ENCODE measurements around the gene RPRM.

Gene RPRM

DNA sequence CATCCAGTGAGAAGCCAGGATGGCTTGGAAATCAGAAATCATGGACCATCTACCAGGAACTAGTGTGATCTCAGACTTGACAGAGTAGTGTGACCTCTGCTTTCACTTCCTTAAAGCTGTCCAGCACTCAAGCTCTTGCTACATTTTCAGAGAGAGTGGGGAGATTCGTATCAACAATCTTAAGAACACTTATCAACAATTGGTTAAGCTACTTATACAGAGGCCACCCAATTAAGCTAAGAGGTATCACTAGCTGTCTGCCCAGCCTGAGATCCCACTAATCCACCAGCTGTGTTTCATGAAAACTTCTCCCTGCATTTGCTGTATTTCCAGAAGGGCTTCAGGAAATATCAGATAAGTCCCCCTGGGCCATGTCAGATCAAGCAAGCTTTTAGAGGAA lies 4.2 kb downstream of the RPRM start:
- Histone ChIP-seq H3K4me1 (ENCODE audit: insufficient read depth, low read length, severe bottlenecking) (no peaks in the 10 kb centered on the region), H3K4me2 (ENCODE audit: low read length) (no peak overlapping the region), H3K9me3 (ENCODE audit: low read length) (no peaks in the 10 kb centered on the region), H3K27me3 (ENCODE audit: insufficient read depth, low read length) (no peaks in the 10 kb centered on the region), H3K9me2 (ENCODE audit: low read depth, low read length) (no peaks in the 10 kb centered on the region), H3K79me2 (ENCODE audit: insufficient read depth, low read length) (no peaks in the 10 kb centered on the region), H3K36me3 (ENCODE audit: insufficient read depth, low read length) (no peaks in the 10 kb centered on the region), H3F3A (ENCODE audit: insufficient read depth, low read length) (no peaks in the 10 kb centered on the region), H2AFZ (ENCODE audit: low read length) (no peak overlapping the region), H4K20me1 (ENCODE audit: insufficient read depth, low read length) (no peaks in the 10 kb centered on the region), H3K9ac (ENCODE audit: low read length) (no peak overlapping the region), H3K27ac (ENCODE audit: low read depth, low read length, poor library complexity, severe bottlenecking) (no peak overlapping the region), H3K4me3 (ENCODE audit: low read depth, low read length, poor library complexity, severe bottlenecking) (no peak overlapping the region)
- TF ChIP-seq EZH2 (IDR thresholded peaks at IDR 0.05; ENCODE audit: borderline replicate concordance, low read length) (no peak), CTCF (IDR thresholded peaks at IDR 0.05; ENCODE audit: low read length) (no peak)

GRCh38 chr2:153470867-153471266 lies 7.7 kb downstream of the RPRM start:
- H3K27ac ChIP-seq (ENCODE audit: low read depth, low read length, poor library complexity, severe bottlenecking): no peak overlapping the region
- H3F3A ChIP-seq (ENCODE audit: insufficient read depth, low read length): no peaks in the 10 kb centered on the region
- no peak overlapping the region for H3K9ac ChIP-seq (ENCODE audit: low read length)
- no peaks in the 10 kb centered on the region for H3K36me3 ChIP-seq (ENCODE audit: insufficient read depth, low read length)
- H3K27me3 ChIP-seq (ENCODE audit: insufficient read depth, low read length): no peaks in the 10 kb centered on the region
- H3K9me2 ChIP-seq (ENCODE audit: low read depth, low read length): no peaks in the 10 kb centered on the region
- H4K20me1 ChIP-seq (ENCODE audit: insufficient read depth, low read length): no peaks in the 10 kb centered on the region
- no peaks in the 10 kb centered on the region for H3K79me2 ChIP-seq (ENCODE audit: insufficient read depth, low read length)
- no peak overlapping the region for H3K4me2 ChIP-seq (ENCODE audit: low read length)
- H3K4me1 ChIP-seq (ENCODE audit: insufficient read depth, low read length, severe bottlenecking): no peaks in the 10 kb centered on the region
- no peak overlapping the region for H3K4me3 ChIP-seq (ENCODE audit: low read depth, low read length, poor library complexity, severe bottlenecking)
- H2AFZ ChIP-seq (ENCODE audit: low read length): no peak overlapping the region
- no peaks in the 10 kb centered on the region for H3K9me3 ChIP-seq (ENCODE audit: low read length)
- TF ChIP-seq CTCF (IDR thresholded peaks at IDR 0.05; ENCODE audit: low read length) (no peak), EZH2 (IDR thresholded peaks at IDR 0.05; ENCODE audit: borderline replicate concordance, low read length) (no peak)

DNA sequence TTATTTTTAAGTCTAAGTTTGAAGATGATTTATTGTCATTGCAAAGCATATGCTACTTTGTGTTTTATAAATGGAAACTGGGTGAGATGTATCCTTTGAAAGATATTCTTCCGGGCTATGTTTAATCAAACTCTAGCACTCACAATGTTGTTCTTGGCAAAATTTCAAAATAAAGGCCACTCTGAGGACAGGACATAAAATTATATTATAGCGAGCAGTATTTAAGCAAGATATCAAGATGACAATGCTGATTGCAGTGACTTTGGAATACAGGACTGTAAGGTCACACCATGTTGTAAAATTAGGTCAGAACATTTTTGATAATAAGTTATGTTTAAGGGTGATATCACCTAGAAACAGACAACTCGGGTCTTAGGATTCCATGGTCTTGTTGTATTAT lies 14.2 kb downstream of the RPRM start:
- Histone ChIP-seq H3K27ac (ENCODE audit: low read depth, low read length, poor library complexity, severe bottlenecking) (no peak overlapping the region), H4K20me1 (ENCODE audit: insufficient read depth, low read length) (no peaks in the 10 kb centered on the region), H3K79me2 (ENCODE audit: insufficient read depth, low read length) (no peaks in the 10 kb centered on the region), H3K9me2 (ENCODE audit: low read depth, low read length) (no peaks in the 10 kb centered on the region), H3K4me2 (ENCODE audit: low read length) (no peak overlapping the region), H3K36me3 (ENCODE audit: insufficient read depth, low read length) (no peaks in the 10 kb centered on the region), H3F3A (ENCODE audit: insufficient read depth, low read length) (no peaks in the 10 kb centered on the region), H3K27me3 (ENCODE audit: insufficient read depth, low read length) (no peaks in the 10 kb centered on the region; the same call in 1 of the 2 replicates), H3K4me1 (ENCODE audit: insufficient read depth, low read length, severe bottlenecking) (no peaks in the 10 kb centered on the region), H3K9me3 (ENCODE audit: low read length) (no peaks in the 10 kb centered on the region), H3K4me3 (ENCODE audit: low read depth, low read length, poor library complexity, severe bottlenecking) (no peak overlapping the region), H2AFZ (ENCODE audit: low read length) (no peak overlapping the region), H3K9ac (ENCODE audit: low read length) (no peak overlapping the region)
- TF ChIP-seq CTCF (IDR thresholded peaks at IDR 0.05; ENCODE audit: low read length): no peak
- TF ChIP-seq EZH2 (IDR thresholded peaks at IDR 0.05; ENCODE audit: borderline replicate concordance, low read length): no peak

All from OCI-LY1 (cell line).